Stimulated activated naive B cell treated with anti-CD40 and anti-IgM and Interleukin-4, amounts not matched to agents 10 μg/mL and 1 μg/mL and 100 μg/mL, for 72 hours (primary cell): Measurements from ENCODE around the gene SORCS2.

Experiments
- ATAC-seq, 2 donors: fragments of 150-1000 bp; cut with Tn5 transposase; replicated peaks; 2 replicates each; pipeline ENCODE4 v1.10.0; 2021; ENCODE audit warnings: moderate library complexity in 1 of 2
- DNase-seq: peaks from one replicate; pipeline ENCODE4 v3.0.0; 2021
- H3K27ac Mint-ChIP-seq: one replicate; pipeline ENCODE4 v1.8.0; 2022; ENCODE audit warnings: mild to moderate bottlenecking, mixed read lengths
- H3K27me3 Mint-ChIP-seq, 2 donors: one replicate each; pipeline ENCODE4 v1.8.0; 2022; ENCODE audit warnings: mixed read lengths in 2 of 2
- H3K36me3 Mint-ChIP-seq, 2 donors: one replicate each; pipeline ENCODE4 v1.8.0; 2022; ENCODE audit warnings: mixed read lengths in 2 of 2, mild to moderate bottlenecking in 1 of 2
- H3K4me1 Mint-ChIP-seq, 2 donors: one replicate each; pipeline ENCODE4 v1.8.0; 2022; ENCODE audit warnings: mixed read lengths in 2 of 2, mild to moderate bottlenecking in 1 of 2
- H3K4me3 Mint-ChIP-seq, 2 donors: one replicate each; pipeline ENCODE4 v1.8.0; 2022; ENCODE audit warnings: mild to moderate bottlenecking in 2 of 2, mixed read lengths in 2 of 2, moderate library complexity in 1 of 2
- H3K9me3 Mint-ChIP-seq, 2 donors: one replicate each; pipeline ENCODE4 v1.8.0; 2022; ENCODE audit warnings: mixed read lengths in 2 of 2, mild to moderate bottlenecking in 1 of 2

Gene SORCS2

DNA sequence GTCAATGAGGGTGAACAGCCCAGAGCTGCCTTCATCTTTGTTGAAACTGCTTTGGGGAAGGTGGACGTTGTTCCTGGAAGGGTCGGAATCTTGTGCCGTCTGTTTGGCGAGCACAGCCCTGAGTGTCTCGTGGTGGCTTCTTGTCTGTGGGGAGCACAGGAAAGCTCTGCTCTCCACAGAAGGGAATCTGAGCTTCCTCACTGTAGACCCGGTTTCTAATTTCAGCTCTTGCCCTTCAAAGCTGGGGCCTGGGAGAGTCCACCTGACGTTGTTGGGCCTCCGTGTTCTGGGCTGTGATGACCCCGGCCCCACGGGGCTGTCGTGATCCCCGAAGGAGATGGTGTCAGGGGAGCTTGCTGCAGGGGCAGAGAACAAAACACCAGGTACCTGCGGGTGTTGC lies 47.5 kb downstream of the SORCS2 start:
- DNase-seq, result no peak
- Mint-ChIP-seq H3K4me1 (no peaks in the 10 kb centered on the region), H3K27me3 (peaks cover 5 to 16% of the 10 kb centered on the region in 2 donors), H3K27ac (no peak overlapping the region), H3K9me3 (peaks cover 5 to 13% of the 10 kb centered on the region in 2 donors), H3K4me3 (no peak overlapping the region), H3K36me3 (no peaks in the 10 kb centered on the region)
- no peak for ATAC-seq

- Mint-ChIP-seq H3K9me3 (peaks cover 5 to 13% of the 10 kb centered on the region in 2 donors), H3K27ac (no peak overlapping the region), H3K36me3 (no peaks in the 10 kb centered on the region), H3K4me3 (no peak overlapping the region), H3K27me3 (peaks cover 5 to 16% of the 10 kb centered on the region in 2 donors), H3K4me1 (no peaks in the 10 kb centered on the region)
- DNase-seq, result no peak
- no peak for ATAC-seq
Measured at GRCh38 chr4:7240306-7240705, 48.0 kb downstream of the SORCS2 start.

GRCh38 chr4:7241597-7242125 lies 49.3 kb downstream of the SORCS2 start:
- DNase-seq, result no peak
- Mint-ChIP-seq H3K4me3 (no peak overlapping the region), H3K9me3 (peaks cover 5 to 13% of the 10 kb centered on the region in 2 donors), H3K27ac (no peak overlapping the region), H3K4me1 (no peaks in the 10 kb centered on the region), H3K36me3 (no peaks in the 10 kb centered on the region), H3K27me3 (peaks cover 0 to 16% of the 10 kb centered on the region in 2 donors)
- no peak for ATAC-seq

- H3K27ac Mint-ChIP-seq, result no peak overlapping the region
- peaks cover 0 to 16% of the 10 kb centered on the region in 2 donors for H3K27me3 Mint-ChIP-seq
- DNase-seq (no peak), ATAC-seq (no peak)
- H3K36me3 Mint-ChIP-seq, result no peaks in the 10 kb centered on the region
- no peaks in the 10 kb centered on the region for H3K4me1 Mint-ChIP-seq
- H3K9me3 Mint-ChIP-seq, result peaks cover 5 to 13% of the 10 kb centered on the region in 2 donors
- H3K4me3 Mint-ChIP-seq, result no peak overlapping the region
Measured at GRCh38 chr4:7242766-7243165, 50.4 kb downstream of the SORCS2 start.

- Mint-ChIP-seq H3K9me3 (peaks cover 3 to 4% of the 10 kb centered on the region in 2 donors), H3K36me3 (no peaks in the 10 kb centered on the region), H3K27me3 (peaks cover 0 to 16% of the 10 kb centered on the region in 2 donors), H3K27ac (no peak overlapping the region), H3K4me3 (no peak overlapping the region), H3K4me1 (no peaks in the 10 kb centered on the region)
- no peak for ATAC-seq
- DNase-seq, result no peak
Measured at GRCh38 chr4:7243609-7244330, 51.4 kb downstream of the SORCS2 start.

- DNase-seq (no peak), ATAC-seq (no peak)
- H3K4me3 Mint-ChIP-seq, result no peak overlapping the region
- H3K27me3 Mint-ChIP-seq, result peaks cover 0 to 11% of the 10 kb centered on the region in 2 donors
- H3K27ac Mint-ChIP-seq, result no peak overlapping the region
- peaks cover 0 to 5% of the 10 kb centered on the region in 2 donors for H3K9me3 Mint-ChIP-seq
- H3K4me1 Mint-ChIP-seq, result no peaks in the 10 kb centered on the region
- no peaks in the 10 kb centered on the region for H3K36me3 Mint-ChIP-seq
Measured at GRCh38 chr4:7244331-7244665, 52.0 kb downstream of the SORCS2 start.

GRCh38 chr4:7244751-7245320 lies 52.5 kb downstream of the SORCS2 start:
- H3K4me1 Mint-ChIP-seq, result no peaks in the 10 kb centered on the region
- H3K9me3 Mint-ChIP-seq, result peaks cover 0 to 4% of the 10 kb centered on the region in 2 donors
- no peak for ATAC-seq
- DNase-seq, result no peak
- no peak overlapping the region for H3K4me3 Mint-ChIP-seq
- H3K27ac Mint-ChIP-seq, result no peak overlapping the region
- no peaks in the 10 kb centered on the region for H3K36me3 Mint-ChIP-seq
- peaks cover 0 to 8% of the 10 kb centered on the region in 2 donors for H3K27me3 Mint-ChIP-seq

GRCh38 chr4:7247521-7247920 lies 55.2 kb downstream of the SORCS2 start:
- Mint-ChIP-seq H3K4me3 (no peak overlapping the region), H3K9me3 (peaks cover 0 to 4% of the 10 kb centered on the region in 2 donors)

GRCh38 chr4:7247946-7248345 lies 55.6 kb downstream of the SORCS2 start:
- H3K9me3 Mint-ChIP-seq, result peaks cover 0 to 4% of the 10 kb centered on the region in 2 donors
- no peak overlapping the region for H3K27ac Mint-ChIP-seq

More at GRCh38 chr4:7247521-7247920, 55.2 kb downstream of the SORCS2 start:
- Mint-ChIP-seq H3K4me1 (no peaks in the 10 kb centered on the region), H3K27me3 (peaks cover 9 to 14% of the 10 kb centered on the region in 2 donors), H3K27ac (no peak overlapping the region), H3K36me3 (no peaks in the 10 kb centered on the region)
- no peak for ATAC-seq
- no peak for DNase-seq

GRCh38 chr4:7248857-7249256 lies 56.5 kb downstream of the SORCS2 start:
- H3K27ac Mint-ChIP-seq, result no peak overlapping the region
- peaks cover 0 to 4% of the 10 kb centered on the region in 2 donors for H3K9me3 Mint-ChIP-seq
- H3K36me3 Mint-ChIP-seq, result no peaks in the 10 kb centered on the region
- H3K4me3 Mint-ChIP-seq, result no peak overlapping the region
- no peaks in the 10 kb centered on the region for H3K4me1 Mint-ChIP-seq
- peaks cover 10 to 14% of the 10 kb centered on the region in 2 donors for H3K27me3 Mint-ChIP-seq
- ATAC-seq (no peak), DNase-seq (no peak)

More at GRCh38 chr4:7247946-7248345, 55.6 kb downstream of the SORCS2 start:
- ATAC-seq (no peak), DNase-seq (no peak)
- no peaks in the 10 kb centered on the region for H3K4me1 Mint-ChIP-seq
- no peaks in the 10 kb centered on the region for H3K36me3 Mint-ChIP-seq
- H3K4me3 Mint-ChIP-seq, result no peak overlapping the region
- H3K27me3 Mint-ChIP-seq, result peaks cover 9 to 14% of the 10 kb centered on the region in 2 donors

DNA sequence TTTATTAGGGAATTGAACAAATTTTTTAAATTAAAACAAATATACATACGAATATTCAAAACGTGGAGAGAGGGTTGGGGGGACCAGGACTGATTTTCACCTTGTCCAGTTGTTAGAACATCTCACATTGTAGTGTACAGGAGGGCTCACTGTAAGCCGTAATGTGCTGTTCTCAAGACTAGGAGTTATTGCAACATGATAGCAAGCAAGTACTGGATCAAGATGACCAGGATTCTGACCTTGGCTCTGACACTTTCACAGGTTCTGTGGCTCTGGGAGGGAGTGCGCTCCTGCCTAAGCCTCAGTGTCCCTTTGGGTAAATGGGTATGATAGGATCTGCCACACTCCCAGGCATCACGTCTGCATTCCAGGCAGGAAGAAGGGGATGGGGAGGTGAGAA lies 59.0 kb downstream of the SORCS2 start:
- no peaks in the 10 kb centered on the region for H3K36me3 Mint-ChIP-seq
- ATAC-seq (no peak), DNase-seq (no peak)
- no peak overlapping the region for H3K4me3 Mint-ChIP-seq
- H3K27ac Mint-ChIP-seq, result peak overlapping the region; percentile 62
- H3K27me3 Mint-ChIP-seq, result peaks cover 14 to 20% of the 10 kb centered on the region in 2 donors
- H3K4me1 Mint-ChIP-seq, result peaks cover 3 to 11% of the 10 kb centered on the region in 2 donors
- peaks cover 0 to 7% of the 10 kb centered on the region in 2 donors for H3K9me3 Mint-ChIP-seq

- Mint-ChIP-seq H3K36me3 (no peaks in the 10 kb centered on the region), H3K27ac (no peak overlapping the region), H3K4me3 (no peak overlapping the region), H3K9me3 (peaks cover 0 to 7% of the 10 kb centered on the region in 2 donors), H3K4me1 (peaks cover 3 to 11% of the 10 kb centered on the region in 2 donors), H3K27me3 (peaks cover 14 to 26% of the 10 kb centered on the region in 2 donors)
- ATAC-seq (no peak), DNase-seq (no peak)
Measured at GRCh38 chr4:7252051-7252450, 59.7 kb downstream of the SORCS2 start.

- Mint-ChIP-seq H3K9me3 (peaks cover 0 to 7% of the 10 kb centered on the region in 2 donors), H3K4me3 (no peak overlapping the region), H3K27ac (no peak overlapping the region), H3K27me3 (peaks cover 14 to 26% of the 10 kb centered on the region in 2 donors), H3K4me1 (peaks cover 3 to 11% of the 10 kb centered on the region in 2 donors), H3K36me3 (no peaks in the 10 kb centered on the region)
- no peak for DNase-seq
- no peak for ATAC-seq
Measured at GRCh38 chr4:7252510-7253340, 60.4 kb downstream of the SORCS2 start.

- Mint-ChIP-seq H3K27me3 (peaks cover 14 to 26% of the 10 kb centered on the region in 2 donors), H3K9me3 (peaks cover 0 to 7% of the 10 kb centered on the region in 2 donors), H3K4me1 (peaks cover 3 to 11% of the 10 kb centered on the region in 2 donors), H3K4me3 (no peak overlapping the region), H3K36me3 (no peaks in the 10 kb centered on the region), H3K27ac (no peak overlapping the region)
- no peak for DNase-seq
- ATAC-seq, result no peak
Measured at GRCh38 chr4:7253341-7253700, 61.0 kb downstream of the SORCS2 start.
